ENCODE results near the gene POTEC.
"Not testable (repeated sequence)": the region's sequence is repeated elsewhere in the genome, so short reads cannot be mapped to it uniquely, and the experiment has no call there.

- TF ChIP-seq POLR2A, EP300, CTCF, POLR2AphosphoS5 (IDR thresholded peaks at IDR 0.05): not testable (repeated sequence)
Measured at GRCh38 chr18:14486926-14487580, 56.3 kb downstream of the POTEC start.
